DMS79 (cell line): ENCODE measurements around the gene E2F2.

ENCODE experiments used
- DNase-seq: peaks from one replicate; lab custom pipeline; 2025; lab: John Stamatoyannopoulos, UW

E2F2 gene

GRCh38 chr1:23481904-23482303 is 49.1 kb downstream of the E2F2 start:
- DNase-seq, result no peak

GRCh38 chr1:23481026-23481597 is 49.9 kb downstream of the E2F2 start:
- DNase-seq, result no peak

- no peak for DNase-seq
Observed at GRCh38 chr1:23480187-23481025, 50.6 kb downstream of the E2F2 start.

- no peak for DNase-seq
Observed at GRCh38 chr1:23479666-23479941, 51.4 kb downstream of the E2F2 start.

GRCh38 chr1:23478896-23479665 is 52.0 kb downstream of the E2F2 start:
- no peak for DNase-seq

GRCh38 chr1:23477359-23478144 is 53.5 kb downstream of the E2F2 start:
- no peak for DNase-seq

GRCh38 chr1:23475641-23476040 is 55.4 kb downstream of the E2F2 start:
- DNase-seq, result no peak

- DNase-seq, result no peak
Observed at GRCh38 chr1:23475134-23475628, 55.9 kb downstream of the E2F2 start.

- DNase-seq, result no peak
Observed at GRCh38 chr1:23473037-23473800, 57.8 kb downstream of the E2F2 start.

- DNase-seq, result no peak
Observed at GRCh38 chr1:23472351-23473036, 58.5 kb downstream of the E2F2 start.

GRCh38 chr1:23471473-23472075 is 59.5 kb downstream of the E2F2 start:
- DNase-seq, result no peak

GRCh38 chr1:23470282-23471070 is 60.6 kb downstream of the E2F2 start:
- DNase-seq, result no peak

GRCh38 chr1:23469372-23469982 is 61.6 kb downstream of the E2F2 start:
- no peak for DNase-seq

GRCh38 chr1:23466423-23466989 is 64.5 kb downstream of the E2F2 start:
- no peak for DNase-seq

- DNase-seq, result no peak
Observed at GRCh38 chr1:23463286-23463685, 67.7 kb downstream of the E2F2 start.

GRCh38 chr1:23462766-23463165 is 68.3 kb downstream of the E2F2 start:
- DNase-seq, result no peak

- DNase-seq, result no peak
Observed at GRCh38 chr1:23461050-23461449, 70.0 kb downstream of the E2F2 start.

- no peak for DNase-seq
Observed at GRCh38 chr1:23460519-23460918, 70.5 kb downstream of the E2F2 start.

GRCh38 chr1:23459338-23459757 is 71.7 kb downstream of the E2F2 start:
- DNase-seq, result no peak
